GM08714 (cell line): ENCODE measurements around the gene TNS2.

ENCODE experiments used
- H3K4me3 ChIP-seq: fragments of 200-500 bp; sonication (Bioruptor generic); 2 replicates; pipeline ENCODE4 v1.5.1; 2014; ENCODE audit warnings: mild to moderate bottlenecking, low read length, inconsistent platforms
- ZNF274 ChIP-seq: IDR thresholded peaks from 2 replicates; pipeline ENCODE4 v1.6.1; 2012; ENCODE audit warnings: mild to moderate bottlenecking, low read depth, low read length

Gene TNS2

DNA sequence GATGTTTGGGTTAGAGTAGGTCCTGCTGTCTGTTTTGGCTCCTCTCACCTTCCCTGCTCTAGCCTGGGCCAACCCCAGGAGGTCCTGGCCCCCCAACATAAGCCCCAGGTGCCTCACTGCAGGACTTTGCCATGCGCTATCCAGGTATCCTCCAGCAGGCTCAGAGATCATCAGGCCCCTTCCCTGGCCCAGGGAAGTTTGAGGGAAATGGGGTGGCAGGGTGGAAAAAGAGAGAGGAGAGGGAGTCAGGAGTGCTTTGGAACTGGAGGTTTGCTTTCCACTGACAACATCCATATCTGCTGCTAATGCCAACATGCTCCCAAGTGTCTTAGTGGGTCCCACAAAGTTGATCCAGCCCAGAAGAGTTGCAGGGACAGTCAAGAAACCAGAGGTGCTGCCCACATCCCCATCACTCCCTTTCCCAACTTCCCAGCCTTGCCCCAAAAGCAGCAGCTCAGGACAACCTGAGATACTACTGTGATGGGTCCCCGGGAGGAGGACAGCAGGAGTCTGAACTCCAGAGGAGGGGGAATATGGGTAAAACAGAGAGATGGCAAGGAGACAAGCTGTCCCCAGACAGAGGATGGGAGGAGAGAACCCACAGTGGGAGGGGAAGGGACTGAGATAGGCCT is 677 bp downstream of the TNS2 start:
- no peak for TF ChIP-seq ZNF274
- H3K4me3 ChIP-seq = no peak overlapping the region

DNA sequence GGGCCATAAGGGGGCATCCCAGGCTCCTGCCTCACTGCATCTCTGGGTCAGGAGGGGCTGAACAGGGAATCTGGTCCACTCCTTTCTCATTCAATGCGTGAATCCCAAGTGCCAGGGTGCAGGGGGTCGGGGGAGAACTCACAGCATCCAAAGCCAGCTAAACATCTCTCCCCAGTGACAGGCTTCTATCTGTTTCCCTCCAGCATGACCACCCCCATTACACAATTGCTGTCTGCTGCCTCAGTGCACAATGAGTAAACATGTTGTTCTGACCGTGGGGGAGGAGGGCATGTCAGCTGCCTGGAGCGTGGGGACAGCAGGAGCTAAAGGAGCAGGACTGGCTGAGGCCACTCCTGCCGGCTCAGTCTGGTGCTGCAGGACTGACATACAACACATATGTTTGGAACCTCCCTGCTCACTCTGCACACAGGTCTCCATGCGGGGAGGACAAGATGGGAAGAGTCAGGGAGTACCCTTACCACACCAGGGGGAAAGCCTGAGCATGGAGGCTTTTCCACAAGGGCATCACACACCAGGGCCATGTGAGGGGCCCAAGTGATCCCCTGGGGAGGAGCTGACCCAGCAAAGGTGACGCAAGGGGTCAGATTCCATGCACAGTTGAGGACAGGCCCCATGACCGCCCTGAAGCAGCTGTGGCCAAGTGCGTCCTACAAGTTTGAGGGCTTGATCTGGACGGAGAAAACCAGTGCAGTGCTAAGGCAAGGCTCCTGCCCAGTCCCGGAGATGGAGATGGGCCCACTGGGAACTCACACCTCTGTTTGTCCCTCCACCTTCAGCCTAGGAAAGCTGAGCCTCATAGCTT is 1.4 kb downstream of the TNS2 start:
- no peak for TF ChIP-seq ZNF274
- H3K4me3 ChIP-seq = no peak overlapping the region

DNA sequence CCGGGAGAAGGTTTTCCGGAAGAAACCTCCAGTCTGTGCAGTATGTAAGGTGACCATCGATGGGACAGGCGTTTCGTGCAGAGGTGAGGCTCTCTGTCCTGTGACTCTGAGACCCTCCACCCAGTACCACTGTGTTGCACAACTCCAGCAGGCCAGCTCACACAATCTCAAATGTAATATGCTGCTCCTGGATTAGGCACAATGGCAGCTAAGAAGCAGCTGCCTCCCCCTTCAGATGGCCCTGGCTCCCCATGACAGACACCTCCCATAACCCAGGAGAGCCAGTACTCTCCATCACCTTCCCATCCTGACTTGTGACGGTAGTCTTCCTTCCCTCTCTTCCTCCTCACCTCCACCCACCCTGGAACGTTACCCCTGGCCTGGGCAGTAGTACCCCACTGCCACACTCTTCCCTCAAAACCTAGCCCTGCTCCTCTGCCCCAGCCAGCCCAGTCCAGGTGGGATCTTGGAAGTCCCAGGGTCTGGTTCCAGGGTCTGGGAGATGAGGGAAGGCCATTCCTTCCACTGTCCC is 2.1 kb downstream of the TNS2 start:
- H3K4me3 ChIP-seq = no peak overlapping the region
- no peak for TF ChIP-seq ZNF274

DNA sequence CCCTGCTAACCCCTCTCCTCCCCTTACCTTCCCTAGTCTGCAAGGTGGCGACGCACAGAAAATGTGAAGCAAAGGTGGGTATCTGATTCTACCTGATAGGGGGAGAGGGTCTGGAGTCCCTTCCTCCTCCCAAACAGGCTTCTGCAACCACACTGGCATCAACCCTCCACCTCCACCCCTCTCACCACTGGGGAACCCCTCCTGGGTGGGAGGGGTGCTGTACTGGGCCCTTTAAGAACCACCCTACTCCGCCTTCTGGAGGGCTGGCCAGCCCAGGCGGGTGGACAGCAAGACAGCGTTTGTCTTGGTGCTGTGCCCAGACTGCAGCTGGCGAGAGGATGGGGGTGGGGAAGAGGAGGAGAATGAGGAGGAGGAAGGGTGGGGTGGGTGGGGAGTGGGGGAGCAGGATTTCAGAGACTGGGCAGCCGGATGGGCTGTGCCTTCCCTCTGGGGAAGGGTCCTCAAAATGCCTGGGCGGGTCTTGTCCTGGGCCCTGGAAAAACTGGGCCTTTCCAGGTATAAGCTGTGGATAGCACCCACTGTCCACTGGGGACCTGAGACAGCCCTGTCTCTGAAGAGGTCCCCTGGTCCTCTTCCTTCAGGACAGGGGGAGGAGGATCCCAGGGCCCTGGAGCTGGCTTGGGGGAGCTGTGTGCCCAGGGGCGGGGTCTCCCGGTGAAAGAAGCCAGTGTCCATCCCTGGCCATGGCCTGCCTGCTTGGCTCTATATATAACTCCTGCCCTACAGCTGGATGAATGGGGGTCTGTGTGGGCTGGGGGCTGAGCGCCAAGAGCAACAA is 2.8 kb downstream of the TNS2 start:
- H3K4me3 ChIP-seq = no peak overlapping the region
- no peak for TF ChIP-seq ZNF274

DNA sequence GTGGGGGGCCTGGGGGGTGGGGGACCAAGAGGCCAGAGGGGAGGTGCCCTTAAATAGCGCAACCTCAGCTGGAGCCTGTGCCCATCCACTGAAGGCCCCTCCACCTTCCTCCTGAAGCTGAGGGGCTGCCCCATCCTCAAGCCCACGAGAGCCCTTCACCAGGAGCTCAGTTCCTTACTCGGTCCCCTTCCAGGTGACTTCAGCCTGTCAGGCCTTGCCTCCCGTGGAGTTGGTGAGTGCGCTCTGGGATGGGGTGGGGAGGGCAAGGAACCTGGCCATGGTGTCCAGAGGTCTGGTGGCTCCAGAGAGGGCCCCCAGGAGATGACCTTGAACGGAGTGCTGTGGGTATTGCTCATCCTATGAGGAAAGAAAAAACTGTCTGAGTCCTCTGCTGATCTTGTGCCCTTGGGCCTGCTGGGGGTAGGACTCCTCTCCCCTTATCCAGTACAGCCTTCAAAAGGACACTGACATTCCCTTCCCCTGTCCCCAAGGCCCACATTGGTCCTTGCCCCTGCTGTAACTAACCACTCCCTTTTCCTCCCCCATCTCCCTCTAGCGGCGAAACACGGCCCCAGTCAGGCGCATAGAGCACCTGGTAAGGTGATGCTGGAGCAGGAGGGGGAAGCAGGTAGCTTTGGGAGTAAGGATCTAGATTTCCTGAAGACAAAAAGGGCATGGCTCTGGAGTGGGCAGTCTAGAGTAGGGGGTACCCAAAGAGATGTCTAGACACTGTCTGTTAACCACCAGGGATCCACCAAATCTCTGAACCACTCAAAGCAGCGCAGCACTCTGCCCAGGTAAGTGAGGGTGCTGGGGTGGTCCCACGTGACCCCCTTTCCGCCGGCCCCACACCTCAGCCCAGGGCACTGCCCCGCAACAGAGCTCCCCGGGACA is 3.6 kb downstream of the TNS2 start:
- no peak for TF ChIP-seq ZNF274
- H3K4me3 ChIP-seq = peak overlapping the region; percentile 65; the same call in 1 of the 2 replicates

DNA sequence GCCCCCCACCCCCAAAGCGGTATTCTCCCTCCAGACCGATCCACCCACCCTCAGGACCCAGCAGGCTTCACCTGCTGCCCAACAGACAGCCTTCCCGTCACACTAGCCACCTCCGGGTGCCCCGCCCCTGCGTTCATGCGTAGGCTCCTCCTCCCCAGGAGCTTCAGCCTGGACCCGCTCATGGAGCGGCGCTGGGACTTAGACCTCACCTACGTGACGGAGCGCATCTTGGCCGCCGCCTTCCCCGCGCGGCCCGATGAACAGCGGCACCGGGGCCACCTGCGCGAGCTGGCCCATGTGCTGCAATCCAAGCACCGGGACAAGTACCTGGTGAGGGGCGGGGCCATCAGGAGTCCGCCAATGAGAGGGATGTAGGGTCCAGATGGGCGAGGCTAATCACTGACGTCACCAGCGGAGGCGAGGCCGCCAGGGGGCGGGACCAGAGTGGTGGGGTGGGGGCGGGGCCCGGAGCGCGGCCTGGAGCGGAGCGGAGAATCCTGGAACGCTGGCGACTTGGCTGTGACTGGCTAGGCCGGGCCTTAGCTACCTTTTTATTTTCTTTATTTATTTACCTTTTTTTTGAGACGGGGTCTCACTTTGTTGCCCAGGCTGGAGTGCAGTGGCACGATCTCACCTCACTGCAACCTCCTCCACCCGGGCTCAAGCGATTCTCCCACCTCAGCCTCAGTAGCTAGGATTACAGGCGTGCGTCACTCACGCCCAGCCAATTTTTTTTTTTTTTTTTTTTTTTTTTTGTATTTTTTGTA is 4.4 kb downstream of the TNS2 start:
- TF ChIP-seq ZNF274 = no peak
- peak overlapping the region; percentile 65 for H3K4me3 ChIP-seq

DNA sequence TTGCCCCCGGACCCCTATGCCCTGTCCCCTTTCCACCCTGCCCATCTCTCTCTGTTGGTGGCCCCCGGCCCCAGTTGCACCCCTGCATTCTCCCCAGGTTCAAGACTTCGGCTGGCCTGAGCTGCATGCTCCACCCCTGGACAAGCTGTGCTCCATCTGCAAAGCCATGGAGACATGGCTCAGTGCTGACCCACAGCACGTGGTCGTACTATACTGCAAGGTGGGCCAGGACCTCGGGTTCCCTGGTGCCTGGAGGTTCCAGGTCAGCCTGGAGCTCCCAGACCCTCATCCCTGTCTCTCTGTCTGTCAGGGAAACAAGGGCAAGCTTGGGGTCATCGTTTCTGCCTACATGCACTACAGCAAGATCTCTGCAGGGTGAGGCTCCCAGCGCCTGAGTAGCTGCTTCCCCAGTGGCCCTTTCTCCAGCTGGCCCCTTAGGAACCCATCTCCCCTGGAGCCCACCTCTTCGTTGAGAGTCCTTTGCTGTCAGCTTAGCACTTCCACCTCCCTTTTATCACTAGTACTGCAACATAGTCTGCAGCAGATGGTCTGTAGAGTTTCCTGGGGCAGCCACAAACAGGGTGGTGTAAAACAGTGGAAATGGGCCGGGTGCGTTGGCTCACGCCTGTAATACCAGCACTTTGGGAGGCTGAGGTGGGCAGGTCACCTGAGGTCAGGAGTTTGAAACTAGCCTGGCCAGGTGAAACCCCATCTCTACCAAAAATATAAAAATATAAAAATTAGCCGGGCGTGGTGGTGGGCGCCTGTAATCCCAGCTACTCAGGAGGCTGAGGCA is 5.8 kb downstream of the TNS2 start:
- no peak overlapping the region for H3K4me3 ChIP-seq
- no peak for TF ChIP-seq ZNF274

DNA sequence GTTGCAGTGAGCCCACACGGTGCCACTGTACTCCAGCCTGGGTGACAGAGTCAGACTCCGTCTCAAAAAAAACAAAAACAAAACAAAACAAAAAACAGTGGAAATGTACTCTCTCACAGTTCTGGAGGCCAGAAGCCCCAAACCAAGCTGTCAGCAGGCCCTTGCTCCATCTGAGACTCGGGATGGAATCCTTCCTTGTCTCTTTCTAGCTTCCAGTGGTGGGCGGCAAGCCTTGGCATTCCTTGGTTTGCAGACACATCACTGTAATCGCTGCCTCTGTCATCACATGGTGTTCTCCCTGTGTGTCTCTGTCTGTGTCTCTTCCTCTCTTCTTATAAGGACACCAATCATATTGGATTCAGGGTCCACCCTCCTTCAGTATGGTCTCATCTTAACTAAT is 6.4 kb downstream of the TNS2 start:
- H3K4me3 ChIP-seq = no peak overlapping the region
- no peak for TF ChIP-seq ZNF274

DNA sequence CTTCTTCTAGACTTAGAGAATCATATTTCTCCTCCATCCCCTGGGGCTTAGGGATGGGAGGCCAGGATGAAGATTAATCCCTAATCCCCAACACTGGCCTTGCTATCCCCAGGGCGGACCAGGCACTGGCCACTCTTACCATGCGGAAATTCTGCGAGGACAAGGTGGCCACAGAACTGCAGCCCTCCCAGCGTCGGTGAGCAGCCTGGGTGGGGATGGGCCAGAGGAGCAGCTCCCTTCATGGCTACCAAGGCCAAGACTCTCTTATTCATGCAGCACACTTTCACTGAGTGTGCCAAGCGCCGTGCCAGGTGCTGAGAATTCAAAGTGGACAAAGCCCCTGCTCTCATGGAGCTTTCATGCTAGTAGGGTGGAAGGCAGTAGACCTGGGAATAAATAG is 7.0 kb downstream of the TNS2 start:
- H3K4me3 ChIP-seq = no peak overlapping the region
- no peak for TF ChIP-seq ZNF274

DNA sequence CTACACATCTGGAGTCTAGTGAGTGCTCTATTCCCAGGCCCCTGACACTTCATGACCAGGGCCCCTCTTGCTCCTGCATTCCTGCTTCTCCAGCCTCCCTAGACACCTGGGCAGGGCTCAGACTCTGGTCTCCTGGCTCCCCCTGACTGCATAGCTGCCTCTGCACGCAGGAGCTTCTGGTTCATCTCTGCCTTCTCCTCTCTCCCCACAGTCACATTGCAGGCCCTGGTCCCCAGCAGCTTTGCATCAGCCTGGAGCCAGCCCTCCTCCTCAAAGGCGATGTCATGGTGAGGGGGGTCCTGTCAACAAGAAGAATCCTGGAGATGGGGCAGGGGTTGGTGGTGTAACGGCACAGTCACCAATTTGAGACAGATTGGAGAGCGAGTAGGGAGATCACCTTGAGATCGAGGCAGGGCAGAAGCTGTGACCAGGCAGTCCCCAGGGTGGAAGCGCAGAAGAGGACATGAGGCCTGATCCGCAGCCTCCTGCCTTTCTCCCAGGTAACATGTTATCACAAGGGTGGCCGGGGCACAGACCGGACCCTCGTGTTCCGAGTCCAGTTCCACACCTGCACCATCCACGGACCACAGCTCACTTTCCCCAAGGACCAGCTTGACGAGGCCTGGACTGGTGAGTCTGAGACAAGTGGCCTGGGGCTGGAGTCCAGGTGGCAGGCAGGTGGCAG is 8.1 kb downstream of the TNS2 start:
- H3K4me3 ChIP-seq = no peak overlapping the region
- no peak for TF ChIP-seq ZNF274

DNA sequence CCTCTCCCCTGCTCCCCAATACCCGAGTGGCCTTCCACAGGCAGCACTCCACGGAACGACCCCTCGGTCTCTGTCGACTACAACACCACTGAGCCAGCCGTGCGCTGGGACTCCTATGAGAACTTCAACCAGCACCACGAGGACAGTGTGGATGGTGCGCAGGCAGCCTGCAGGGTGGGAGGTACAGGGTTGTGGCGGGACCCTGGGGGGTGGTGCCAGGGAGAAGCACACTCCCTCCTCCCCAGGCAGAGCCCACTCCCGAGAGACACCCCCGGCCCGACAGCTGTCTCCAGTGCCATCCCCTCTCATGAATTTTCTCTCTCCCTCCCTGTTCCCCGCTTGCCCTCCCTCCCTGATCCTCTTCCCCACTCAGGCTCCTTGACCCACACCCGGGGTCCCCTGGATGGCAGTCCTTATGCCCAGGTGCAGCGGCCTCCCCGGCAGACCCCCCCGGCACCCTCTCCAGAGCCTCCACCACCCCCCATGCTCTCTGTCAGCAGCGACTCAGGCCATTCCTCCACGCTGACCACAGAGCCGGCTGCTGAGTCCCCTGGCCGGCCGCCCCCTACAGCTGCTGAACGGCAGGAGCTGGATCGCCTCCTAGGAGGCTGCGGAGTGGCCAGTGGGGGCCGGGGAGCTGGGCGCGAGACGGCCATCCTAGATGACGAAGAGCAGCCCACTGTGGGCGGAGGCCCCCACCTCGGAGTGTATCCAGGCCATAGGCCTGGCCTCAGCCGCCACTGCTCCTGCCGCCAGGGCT is 9.0 kb downstream of the TNS2 start:
- no peak for TF ChIP-seq ZNF274
- H3K4me3 ChIP-seq = no peak overlapping the region
